Spinal cord (tissue), 10 donors: ENCODE results near the gene SLC6A8. TPM values are rescaled to one million over a fixed set of nuclear protein-coding genes. Genes with fewer than 3 reads are reported as not detected.
A peak's percentile ranks its signal among the peaks of the same experiment; 100 is the strongest.
"Not testable (repeated sequence)": the region's sequence is repeated elsewhere in the genome, so short reads cannot be mapped to it uniquely, and the experiment has no call there.

Experiments
- DNase-seq, 6 donors: peaks; one replicate each; pipeline versions ENCODE4 v3.0.0 to v3.0.0-alpha.2; 2013 to 2015; ENCODE audit warnings: low spot score in 6 of 6, low read depth in 4 of 6
- H3K27ac ChIP-seq: one replicate; pipeline ENCODE4 v1.5.1; 2013; ENCODE audit warnings: low read depth, low read length, control low read depth
- H3K27me3 ChIP-seq: one replicate; pipeline ENCODE4 v1.6.1; 2013; ENCODE audit warnings: low read length; ENCODE audit not compliant: control insufficient read depth, insufficient read depth
- H3K36me3 ChIP-seq: one replicate; pipeline ENCODE4 v1.6.1; 2013; ENCODE audit warnings: low read length; ENCODE audit not compliant: control insufficient read depth, insufficient read depth
- H3K4me1 ChIP-seq: one replicate; pipeline ENCODE4 v1.6.1; 2013; ENCODE audit warnings: low read length; ENCODE audit not compliant: control insufficient read depth, insufficient read depth
- H3K4me3 ChIP-seq: one replicate; pipeline ENCODE4 v1.5.1; 2013; ENCODE audit warnings: low read depth, low read length, control low read depth
- H3K9me3 ChIP-seq: one replicate; pipeline ENCODE4 v1.6.1; 2013; ENCODE audit warnings: low read length; ENCODE audit not compliant: control insufficient read depth, insufficient read depth
- WGBS: methylation state at CpG from one replicate; pipeline ENCODE4 v1.1.5; 2013; ENCODE audit warnings: missing lambda C conversion rate; ENCODE audit not compliant: insufficient coverage; 5-methylcytosine and 5-hydroxymethylcytosine counted together
- polyA plus RNA-seq, 2 donors: library from polyadenylated mRNA; unstranded; fragments of 120-200 nt; gene quantifications; one replicate each; pipeline ENCODE4 v1.2.1, GENCODE V29; 2013; ENCODE audit not compliant: insufficient read length in 2 of 2
- total RNA-seq, 2 donors: library from RNA; depleted of rRNA in 1 of 2; stranded (reverse); fragments of 120-200 nt in 1 of 2; fragments of >200 nt in 1 of 2; gene quantifications; one replicate each; pipeline versions ENCODE4 v1.2.3 to v1.2.4, GENCODE V29; 2013 to 2014
- donor health status: healthy.

SLC6A8 gene
- total and polyA plus RNA-seq, 4 donors, result 22.3 to 77.0 (median 47.5) TPM

DNA sequence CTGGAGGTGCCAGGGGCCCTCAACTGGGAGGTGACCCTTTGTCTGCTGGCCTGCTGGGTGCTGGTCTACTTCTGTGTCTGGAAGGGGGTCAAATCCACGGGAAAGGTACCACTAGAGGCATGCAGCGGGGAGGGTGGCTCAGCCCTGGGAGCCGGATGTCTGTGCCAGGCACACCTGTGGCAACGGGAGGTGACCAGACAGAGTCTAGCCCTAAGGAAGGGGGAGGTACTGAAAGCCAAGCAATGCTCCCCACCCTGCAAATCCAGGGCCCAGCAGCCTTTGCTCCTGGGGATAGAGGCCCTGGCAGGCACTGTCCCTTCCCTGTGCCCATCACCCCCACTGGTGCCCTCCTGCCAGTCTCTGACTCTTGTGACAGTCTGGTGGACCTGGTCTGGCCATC is 4.3 kb downstream of the SLC6A8 start:
- H3K36me3 ChIP-seq, result peaks cover 65% of the 10 kb centered on the region
- WGBS, result 64% methylated on average over 4 of the region's 4 CpGs
- H3K27ac ChIP-seq, result no peak overlapping the region
- H3K4me3 ChIP-seq, result no peak overlapping the region
- H3K27me3 ChIP-seq, result no peaks in the 10 kb centered on the region
- peaks cover 27% of the 10 kb centered on the region for H3K4me1 ChIP-seq
- no peaks in the 10 kb centered on the region for H3K9me3 ChIP-seq
- no peak for DNase-seq

DNA sequence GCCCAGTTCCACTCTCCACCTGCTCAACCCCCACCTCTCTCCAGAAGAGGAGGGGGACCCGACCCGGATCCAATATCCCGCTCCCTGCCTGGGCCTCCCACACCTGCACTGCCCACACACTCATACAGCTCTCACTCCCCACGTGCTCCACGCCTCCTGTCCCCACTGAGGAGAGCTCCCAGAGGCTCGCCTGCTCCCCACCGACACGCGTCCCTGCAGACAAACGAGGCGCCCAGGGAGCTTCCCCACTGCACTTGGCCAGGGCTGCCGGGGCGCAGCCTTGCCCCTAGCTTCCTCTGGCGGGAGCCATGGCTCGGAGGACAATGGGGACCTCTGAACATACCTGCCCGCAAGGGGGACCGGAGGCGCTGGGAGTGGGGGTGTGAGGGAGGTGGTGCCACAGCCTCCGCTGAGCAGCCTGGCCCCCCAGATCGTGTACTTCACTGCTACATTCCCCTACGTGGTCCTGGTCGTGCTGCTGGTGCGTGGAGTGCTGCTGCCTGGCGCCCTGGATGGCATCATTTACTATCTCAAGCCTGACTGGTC is 5.0 kb downstream of the SLC6A8 start:
- peaks cover 22% of the 10 kb centered on the region for H3K4me1 ChIP-seq
- no peak overlapping the region for H3K27ac ChIP-seq
- peaks cover 69% of the 10 kb centered on the region for H3K36me3 ChIP-seq
- H3K9me3 ChIP-seq, result no peaks in the 10 kb centered on the region
- no peaks in the 10 kb centered on the region for H3K27me3 ChIP-seq
- no peak for DNase-seq
- H3K4me3 ChIP-seq, result no peak overlapping the region
- WGBS, result 64% methylated on average over 9 of the region's 24 CpGs

GRCh38 chrX:153693216-153694086 is 5.7 kb downstream of the SLC6A8 start:
- Histone ChIP-seq H3K27ac (no peak overlapping the region), H3K4me1 (peaks cover 22% of the 10 kb centered on the region), H3K27me3 (no peaks in the 10 kb centered on the region), H3K36me3 (peaks cover 75% of the 10 kb centered on the region), H3K4me3 (no peak overlapping the region), H3K9me3 (no peaks in the 10 kb centered on the region)
- 86% methylated on average over 26 of the region's 31 CpGs for WGBS
- DNase-seq, result no peak

- Histone ChIP-seq H3K4me1 (peaks cover 22% of the 10 kb centered on the region), H3K36me3 (peaks cover 82% of the 10 kb centered on the region)
- not testable (repeated sequence) for H3K9me3 ChIP-seq, H3K27ac ChIP-seq, H3K4me3 ChIP-seq, H3K27me3 ChIP-seq, DNase-seq
- 75% methylated on average over 3 of the region's 16 CpGs for WGBS
These were observed 6.5 kb downstream of the SLC6A8 start for GRCh38 chrX:153694256-153694655.

DNA sequence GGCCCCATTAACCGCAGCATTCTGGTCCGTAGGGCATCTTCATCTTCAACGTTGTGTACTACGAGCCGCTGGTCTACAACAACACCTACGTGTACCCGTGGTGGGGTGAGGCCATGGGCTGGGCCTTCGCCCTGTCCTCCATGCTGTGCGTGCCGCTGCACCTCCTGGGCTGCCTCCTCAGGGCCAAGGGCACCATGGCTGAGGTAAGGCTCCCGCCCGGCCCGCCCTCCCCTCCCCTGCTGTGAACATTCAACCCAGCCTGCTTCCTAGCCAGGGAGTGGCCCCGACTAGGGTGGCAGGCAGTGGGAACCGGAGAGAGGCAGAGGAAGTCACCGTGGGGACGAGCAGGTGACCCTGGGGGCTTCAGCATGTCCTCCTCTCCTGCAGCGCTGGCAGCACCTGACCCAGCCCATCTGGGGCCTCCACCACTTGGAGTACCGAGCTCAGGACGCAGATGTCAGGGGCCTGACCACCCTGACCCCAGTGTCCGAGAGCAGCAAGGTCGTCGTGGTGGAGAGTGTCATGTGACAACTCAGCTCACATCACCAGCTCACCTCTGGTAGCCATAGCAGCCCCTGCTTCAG is 7.1 kb downstream of the SLC6A8 start:
- Histone ChIP-seq H3K4me1 (peaks cover 18% of the 10 kb centered on the region), H3K4me3 (no peak overlapping the region), H3K36me3 (peaks cover 84% of the 10 kb centered on the region), H3K27me3 (no peaks in the 10 kb centered on the region), H3K9me3 (no peaks in the 10 kb centered on the region), H3K27ac (no peak overlapping the region)
- DNase-seq, result no peak
- 81% methylated on average over 19 of the region's 23 CpGs for WGBS

DNA sequence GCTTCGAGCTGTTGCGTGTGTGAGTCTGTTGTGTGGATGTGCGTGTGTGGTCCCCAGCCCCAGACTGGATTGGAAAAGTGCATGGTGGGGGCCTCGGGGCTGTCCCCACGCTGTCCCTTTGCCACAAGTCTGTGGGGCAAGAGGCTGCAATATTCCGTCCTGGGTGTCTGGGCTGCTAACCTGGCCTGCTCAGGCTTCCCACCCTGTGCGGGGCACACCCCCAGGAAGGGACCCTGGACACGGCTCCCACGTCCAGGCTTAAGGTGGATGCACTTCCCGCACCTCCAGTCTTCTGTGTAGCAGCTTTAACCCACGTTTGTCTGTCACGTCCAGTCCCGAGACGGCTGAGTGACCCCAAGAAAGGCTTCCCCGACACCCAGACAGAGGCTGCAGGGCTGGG is 8.4 kb downstream of the SLC6A8 start:
- Histone ChIP-seq H3K27me3 (no peaks in the 10 kb centered on the region), H3K4me3 (no peak overlapping the region), H3K4me1 (peaks cover 5% of the 10 kb centered on the region), H3K27ac (no peak overlapping the region), H3K36me3 (peaks cover 84% of the 10 kb centered on the region), H3K9me3 (no peaks in the 10 kb centered on the region)
- no peak for DNase-seq
- 88% methylated on average over 8 of the region's 15 CpGs for WGBS

DNA sequence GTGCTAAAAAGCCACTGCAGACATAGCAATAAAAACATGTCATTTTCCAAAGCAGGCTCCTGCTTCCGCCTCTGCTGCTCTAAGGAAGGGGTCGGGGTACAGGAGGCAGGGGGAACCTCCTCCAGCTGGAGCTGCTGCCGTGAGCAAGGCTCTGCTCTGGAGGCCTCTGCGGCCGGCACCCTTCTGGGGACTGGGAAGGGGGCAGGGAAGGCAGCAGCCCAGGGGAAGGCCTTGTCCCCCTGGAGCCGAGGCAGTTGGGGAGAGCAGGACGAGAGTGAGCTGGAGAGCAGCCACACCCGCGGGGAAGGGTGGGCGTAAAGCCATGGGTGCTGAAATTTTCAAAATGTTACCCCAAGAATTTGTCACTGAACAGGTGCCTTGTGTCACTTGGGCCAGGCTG is 8.8 kb downstream of the SLC6A8 start:
- H3K27me3 ChIP-seq, DNase-seq, H3K27ac ChIP-seq, H3K4me1 ChIP-seq, H3K4me3 ChIP-seq, H3K9me3 ChIP-seq: not testable (repeated sequence)
- WGBS, result 77% methylated on average over 9 of the region's 10 CpGs
- peaks cover 84% of the 10 kb centered on the region for H3K36me3 ChIP-seq

GRCh38 chrX:153696986-153697722 is 9.4 kb downstream of the SLC6A8 start:
- not testable (repeated sequence) for H3K27ac ChIP-seq, H3K9me3 ChIP-seq, H3K4me3 ChIP-seq, H3K4me1 ChIP-seq, H3K27me3 ChIP-seq
- peak in 1 of 6 donors; percentile 20 for DNase-seq
- H3K36me3 ChIP-seq, result peaks cover 81% of the 10 kb centered on the region
- WGBS, result 82% methylated on average over 16 of the region's 16 CpGs

DNA sequence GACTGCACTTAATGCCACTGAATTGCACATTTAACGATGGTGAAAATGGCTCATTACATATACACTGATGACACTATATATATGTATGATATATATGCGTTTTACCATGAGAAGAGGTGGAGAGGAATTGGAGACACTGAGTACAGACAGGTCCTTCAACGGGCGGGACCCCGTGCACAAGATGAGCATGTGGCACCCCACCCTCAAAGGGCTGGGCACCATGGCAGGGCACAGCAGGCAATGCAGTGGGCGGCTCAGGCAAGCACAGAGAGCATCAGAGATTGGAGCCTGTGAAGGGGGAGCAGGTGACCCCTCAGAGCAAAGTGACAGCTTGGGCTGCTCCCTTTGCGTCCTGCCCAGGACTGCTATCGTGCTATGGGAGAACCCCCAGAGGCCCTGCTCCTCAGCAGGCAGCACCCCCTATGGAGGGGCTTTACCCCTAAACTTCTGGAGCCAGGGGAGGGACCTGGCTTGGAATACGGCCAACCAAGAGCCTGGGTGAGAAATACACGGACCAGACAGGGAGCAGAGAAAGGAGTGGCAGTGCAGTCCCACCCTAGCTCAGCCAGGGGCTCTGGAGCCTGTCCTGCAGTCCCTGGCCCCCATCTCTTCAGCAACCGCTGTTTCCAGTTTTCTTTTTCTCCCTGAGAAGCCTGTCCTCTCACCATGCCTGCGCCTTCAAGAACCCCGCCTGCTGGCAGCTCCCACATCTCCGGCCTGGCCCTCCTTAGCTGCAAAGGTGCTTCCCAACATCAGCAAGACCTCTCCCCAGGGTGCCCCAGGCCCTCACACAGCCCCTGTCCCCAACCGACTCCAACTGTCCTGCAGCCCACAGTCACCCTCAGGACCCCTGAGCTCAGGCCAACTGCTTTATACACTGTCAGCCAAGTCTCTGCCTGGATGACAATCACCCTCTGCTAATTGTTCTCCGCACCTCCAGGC is 10.5 kb downstream of the SLC6A8 start:
- no peak overlapping the region for H3K4me3 ChIP-seq
- H3K4me1 ChIP-seq, result no peaks in the 10 kb centered on the region
- no peak overlapping the region for H3K27ac ChIP-seq
- H3K27me3 ChIP-seq, result no peaks in the 10 kb centered on the region
- H3K36me3 ChIP-seq, result peaks cover 81% of the 10 kb centered on the region
- DNase-seq, result no peak
- 81% methylated on average over 7 of the region's 16 CpGs for WGBS
- H3K9me3 ChIP-seq, result no peaks in the 10 kb centered on the region
